Measurements from ENCODE around the gene BAK1. TPM values are rescaled to one million over a fixed set of nuclear protein-coding genes. Genes with fewer than 3 reads are reported as not detected.

Gene BAK1
- total RNA-seq, 6 experiments from 2014 or later = 17.5 to 23.2 (median 19.9) TPM

DNA sequence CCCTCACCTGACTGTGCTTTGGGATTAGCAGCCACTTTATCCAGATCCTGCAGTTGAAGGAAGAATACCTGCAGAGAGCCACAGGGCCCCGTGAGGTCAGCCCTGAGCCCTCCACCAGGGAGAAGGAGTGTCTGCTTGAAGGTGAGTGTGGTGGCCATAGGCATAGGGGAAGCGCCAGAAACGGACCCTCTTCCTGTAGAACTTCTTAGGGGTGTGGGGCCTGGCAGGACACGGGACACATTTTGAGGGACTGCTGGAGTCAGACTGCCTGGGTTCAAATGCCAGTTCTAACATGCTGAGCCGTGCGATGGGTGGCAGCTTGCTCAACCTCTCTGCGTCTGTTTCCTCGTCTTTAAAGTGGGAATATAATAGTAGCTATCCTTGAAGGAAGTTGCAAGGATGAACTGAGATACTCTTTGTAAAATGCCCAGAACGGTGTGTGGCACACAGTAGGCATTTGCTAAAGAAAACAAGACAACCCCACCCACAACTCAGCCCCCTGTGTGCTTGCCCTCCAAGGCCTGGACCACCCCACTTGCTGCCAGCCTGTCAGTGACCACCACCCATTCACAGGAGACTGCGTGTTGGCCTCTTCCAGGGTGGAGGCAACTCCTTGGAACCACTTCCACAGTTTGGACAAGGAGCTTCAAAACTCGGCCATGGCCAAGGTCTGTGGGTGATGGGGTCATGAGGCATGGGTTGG, 4.8 kb upstream of the BAK1 start:
- DNase-seq = no peak
- Mint-ChIP-seq H3K27me3 (ENCODE audit: insufficient read depth) (no peaks in the 10 kb centered on the region; the same call in 1 of the 2 replicates), H3K4me3 (no peak overlapping the region), H3K9me3 (no peaks in the 10 kb centered on the region), H3K27ac (no peak overlapping the region), H3K4me1 (ENCODE audit: low read depth) (peaks cover 17% of the 10 kb centered on the region), H3K36me3 (ENCODE audit: low read depth) (no peaks in the 10 kb centered on the region)
- TF ChIP-seq, protein P1, sequence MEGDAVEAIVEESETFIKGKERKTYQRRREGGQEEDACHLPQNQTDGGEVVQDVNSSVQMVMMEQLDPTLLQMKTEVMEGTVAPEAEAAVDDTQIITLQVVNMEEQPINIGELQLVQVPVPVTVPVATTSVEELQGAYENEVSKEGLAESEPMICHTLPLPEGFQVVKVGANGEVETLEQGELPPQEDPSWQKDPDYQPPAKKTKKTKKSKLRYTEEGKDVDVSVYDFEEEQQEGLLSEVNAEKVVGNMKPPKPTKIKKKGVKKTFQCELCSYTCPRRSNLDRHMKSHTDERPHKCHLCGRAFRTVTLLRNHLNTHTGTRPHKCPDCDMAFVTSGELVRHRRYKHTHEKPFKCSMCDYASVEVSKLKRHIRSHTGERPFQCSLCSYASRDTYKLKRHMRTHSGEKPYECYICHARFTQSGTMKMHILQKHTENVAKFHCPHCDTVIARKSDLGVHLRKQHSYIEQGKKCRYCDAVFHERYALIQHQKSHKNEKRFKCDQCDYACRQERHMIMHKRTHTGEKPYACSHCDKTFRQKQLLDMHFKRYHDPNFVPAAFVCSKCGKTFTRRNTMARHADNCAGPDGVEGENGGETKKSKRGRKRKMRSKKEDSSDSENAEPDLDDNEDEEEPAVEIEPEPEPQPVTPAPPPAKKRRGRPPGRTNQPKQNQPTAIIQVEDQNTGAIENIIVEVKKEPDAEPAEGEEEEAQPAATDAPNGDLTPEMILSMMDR (IDR thresholded peaks at IDR 0.05) = no peak

DNA sequence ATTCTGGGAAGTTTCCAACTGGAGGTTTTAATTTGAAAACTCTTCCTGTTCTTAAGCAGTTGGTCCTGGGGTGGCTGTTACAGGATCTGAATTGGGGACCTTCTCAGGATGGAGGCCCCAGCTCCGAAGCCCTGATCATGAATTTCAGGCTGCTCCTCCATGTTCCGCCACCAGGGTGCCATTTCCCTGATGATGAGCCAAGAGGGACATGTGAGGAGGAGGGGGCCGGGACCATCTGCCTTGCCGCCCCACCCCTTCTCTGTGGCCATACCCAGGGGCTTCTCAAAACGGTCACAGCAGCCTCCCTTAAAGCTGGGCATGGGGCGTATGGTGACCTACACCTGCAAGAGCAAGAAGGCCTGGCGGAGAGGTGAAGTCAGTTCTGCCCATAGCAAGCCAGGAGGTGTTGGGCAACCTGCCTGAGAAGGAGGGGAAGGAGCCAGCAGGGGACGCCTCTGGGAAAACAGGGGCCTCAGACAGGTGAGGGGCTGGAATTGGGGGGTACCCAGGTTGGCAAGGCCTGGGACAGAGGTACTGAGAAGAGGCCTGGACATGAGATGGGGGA, 3.6 kb upstream of the BAK1 start:
- Mint-ChIP-seq H3K27ac (no peak overlapping the region), H3K36me3 (ENCODE audit: low read depth) (peaks cover 4% of the 10 kb centered on the region), H3K9me3 (no peaks in the 10 kb centered on the region), H3K4me3 (no peak overlapping the region), H3K4me1 (ENCODE audit: low read depth) (peaks cover 22% of the 10 kb centered on the region), H3K27me3 (ENCODE audit: insufficient read depth) (no peaks in the 10 kb centered on the region; the same call in 1 of the 2 replicates)
- DNase-seq = no peak
- TF ChIP-seq, protein P1 (IDR thresholded peaks at IDR 0.05) = peak; percentile 69

DNA sequence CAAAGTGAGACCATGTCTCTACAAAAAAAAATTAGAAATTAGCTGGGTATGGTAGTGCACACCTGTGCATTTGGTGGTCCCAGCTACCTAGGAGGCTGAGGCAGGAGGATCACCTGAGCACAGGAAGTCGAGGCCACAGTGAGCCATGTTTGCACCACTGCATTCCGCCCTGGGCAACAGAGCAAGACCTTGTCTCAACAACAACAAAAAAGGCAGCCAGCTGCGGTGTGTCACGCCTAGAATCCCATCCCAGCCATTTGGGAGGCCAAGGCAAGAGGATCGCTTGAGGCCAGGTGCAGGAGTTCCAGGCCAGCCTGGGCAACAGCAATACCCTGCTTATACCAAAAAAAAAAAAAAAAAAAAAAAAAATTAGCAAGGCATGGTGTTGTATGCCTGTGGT, 1.1 kb upstream of the BAK1 start:
- Mint-ChIP-seq H3K27me3 (ENCODE audit: insufficient read depth) (no peaks in the 10 kb centered on the region; the same call in 1 of the 2 replicates), H3K4me3 (no peak overlapping the region), H3K4me1 (ENCODE audit: low read depth) (peaks cover 28% of the 10 kb centered on the region), H3K36me3 (ENCODE audit: low read depth) (peaks cover 9% of the 10 kb centered on the region), H3K27ac (no peak overlapping the region), H3K9me3 (no peaks in the 10 kb centered on the region)
- TF ChIP-seq, protein P1 (IDR thresholded peaks at IDR 0.05) = no peak
- DNase-seq = no peak

DNA sequence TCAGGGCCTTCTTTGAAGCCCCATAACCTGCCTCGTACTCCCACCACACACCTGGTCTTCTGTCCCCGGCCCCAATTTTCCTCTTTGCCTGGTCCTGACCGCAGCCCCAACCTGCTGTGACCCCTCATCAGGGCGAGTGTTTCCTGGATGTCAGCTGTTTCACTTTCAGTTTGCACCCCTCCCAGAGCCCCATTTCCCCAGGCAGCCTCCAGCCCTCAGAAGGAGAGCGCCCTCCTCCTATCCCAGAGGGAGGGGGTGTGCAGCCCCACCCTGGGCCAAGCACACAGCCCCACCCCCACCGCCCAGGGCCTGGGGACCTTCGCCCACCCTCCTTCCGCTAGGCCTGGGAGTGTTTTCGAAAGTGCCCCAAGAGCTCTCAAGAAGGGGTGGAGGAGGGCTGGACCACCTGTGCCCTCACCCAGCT, 1.5 kb downstream of the BAK1 start:
- peaks cover 22% of the 10 kb centered on the region for H3K4me1 Mint-ChIP-seq (ENCODE audit: low read depth)
- H3K9me3 Mint-ChIP-seq = no peaks in the 10 kb centered on the region
- no peaks in the 10 kb centered on the region; the same call in 1 of the 2 replicates for H3K27me3 Mint-ChIP-seq (ENCODE audit: insufficient read depth)
- DNase-seq = no peak
- H3K36me3 Mint-ChIP-seq (ENCODE audit: low read depth) = peaks cover 26% of the 10 kb centered on the region
- TF ChIP-seq, protein P1 (IDR thresholded peaks at IDR 0.05) = no peak
- H3K27ac Mint-ChIP-seq = peak overlapping the region; percentile 71; the same call in 1 of the 2 replicates
- peak overlapping the region; percentile 94 for H3K4me3 Mint-ChIP-seq

DNA sequence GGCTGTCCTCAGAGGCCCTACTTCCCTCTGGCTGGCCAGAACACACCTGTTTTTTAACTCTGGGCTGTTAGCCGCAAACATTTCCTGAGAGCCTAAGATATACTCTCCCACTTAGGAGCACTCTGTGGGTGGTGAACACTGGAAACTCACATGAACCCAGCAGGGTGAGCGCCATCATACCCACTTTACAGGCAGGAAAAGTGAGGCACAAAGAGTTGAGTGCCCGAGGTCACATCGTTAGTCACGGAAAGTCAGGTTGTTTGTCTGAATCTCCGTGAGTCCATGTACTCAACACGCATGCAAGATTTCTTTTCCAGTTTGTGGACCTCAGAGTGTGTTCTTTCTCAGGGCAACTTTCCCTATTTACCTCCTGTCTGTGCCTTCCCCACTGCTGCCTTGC, 1.9 kb downstream of the BAK1 start:
- Mint-ChIP-seq H3K9me3 (no peaks in the 10 kb centered on the region), H3K27ac (peak overlapping the region; percentile 71; the same call in 1 of the 2 replicates), H3K4me3 (peak overlapping the region; percentile 94), H3K36me3 (ENCODE audit: low read depth) (peaks cover 26% of the 10 kb centered on the region), H3K27me3 (ENCODE audit: insufficient read depth) (no peaks in the 10 kb centered on the region; the same call in 1 of the 2 replicates), H3K4me1 (ENCODE audit: low read depth) (peaks cover 22% of the 10 kb centered on the region)
- TF ChIP-seq, protein P1 (IDR thresholded peaks at IDR 0.05) = no peak
- no peak for DNase-seq

Measured in HFFc6 (cell line).